AG10803 (cell line): ENCODE measurements around the gene DPYSL3.

Source experiments
- DNase-seq: peaks from one replicate; pipeline ENCODE4 v3.0.0; 2010; ENCODE audit warnings: low read depth
- H3K4me3 ChIP-seq: 2 replicates; pipeline ENCODE4 v1.5.1; 2011; ENCODE audit warnings: mild to moderate bottlenecking, low read length, control low read depth
- TF ChIP-seq, protein P1 (sequence below): conservative IDR thresholded peaks from 2 replicates; pipeline ENCODE4 v1.5.1; 2011; ENCODE audit warnings: mild to moderate bottlenecking, low read length, control low read depth, inconsistent platforms

The DPYSL3 gene

DNA sequence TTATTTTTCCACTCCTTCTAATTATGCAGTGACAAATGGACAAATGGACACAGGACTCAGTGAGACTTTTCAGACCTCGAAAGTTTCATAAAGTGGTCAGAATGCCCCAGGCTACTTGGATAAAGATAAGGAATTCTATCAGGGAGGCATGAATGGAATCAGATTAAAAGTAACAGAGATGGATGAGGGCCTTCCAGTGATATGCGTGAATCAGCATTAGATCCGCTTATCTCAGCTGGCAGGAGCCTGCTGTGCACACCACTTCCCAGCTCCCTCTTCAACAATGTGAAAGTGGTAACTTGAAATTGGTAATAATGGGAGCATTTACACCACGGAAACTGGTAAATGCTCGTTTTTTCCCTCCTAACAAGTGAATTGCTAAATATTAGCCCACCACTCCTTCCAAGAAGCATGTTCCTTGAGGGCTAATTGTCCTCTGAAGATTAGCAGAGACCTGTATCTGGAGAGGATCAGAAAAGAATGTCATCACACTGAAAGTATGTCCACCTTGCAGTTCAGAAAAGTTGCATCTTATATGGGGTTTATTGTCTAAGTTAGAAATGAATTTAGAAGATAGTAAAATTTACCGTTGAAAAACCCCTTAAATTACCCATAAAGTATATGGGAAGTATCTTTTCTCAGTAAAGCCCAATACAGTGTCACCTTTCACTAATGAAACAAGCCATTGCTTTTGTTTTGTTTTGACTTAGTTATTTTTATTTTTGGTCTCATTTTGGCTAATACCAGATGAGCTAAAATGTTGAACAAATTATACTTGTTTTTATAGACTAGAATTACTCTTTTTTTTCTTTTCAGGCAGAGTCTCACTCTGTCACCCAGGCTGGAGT lies 125.3 kb downstream of the DPYSL3 start:
- TF ChIP-seq, protein P1, sequence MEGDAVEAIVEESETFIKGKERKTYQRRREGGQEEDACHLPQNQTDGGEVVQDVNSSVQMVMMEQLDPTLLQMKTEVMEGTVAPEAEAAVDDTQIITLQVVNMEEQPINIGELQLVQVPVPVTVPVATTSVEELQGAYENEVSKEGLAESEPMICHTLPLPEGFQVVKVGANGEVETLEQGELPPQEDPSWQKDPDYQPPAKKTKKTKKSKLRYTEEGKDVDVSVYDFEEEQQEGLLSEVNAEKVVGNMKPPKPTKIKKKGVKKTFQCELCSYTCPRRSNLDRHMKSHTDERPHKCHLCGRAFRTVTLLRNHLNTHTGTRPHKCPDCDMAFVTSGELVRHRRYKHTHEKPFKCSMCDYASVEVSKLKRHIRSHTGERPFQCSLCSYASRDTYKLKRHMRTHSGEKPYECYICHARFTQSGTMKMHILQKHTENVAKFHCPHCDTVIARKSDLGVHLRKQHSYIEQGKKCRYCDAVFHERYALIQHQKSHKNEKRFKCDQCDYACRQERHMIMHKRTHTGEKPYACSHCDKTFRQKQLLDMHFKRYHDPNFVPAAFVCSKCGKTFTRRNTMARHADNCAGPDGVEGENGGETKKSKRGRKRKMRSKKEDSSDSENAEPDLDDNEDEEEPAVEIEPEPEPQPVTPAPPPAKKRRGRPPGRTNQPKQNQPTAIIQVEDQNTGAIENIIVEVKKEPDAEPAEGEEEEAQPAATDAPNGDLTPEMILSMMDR: no peak
- DNase-seq: no peak

DNA sequence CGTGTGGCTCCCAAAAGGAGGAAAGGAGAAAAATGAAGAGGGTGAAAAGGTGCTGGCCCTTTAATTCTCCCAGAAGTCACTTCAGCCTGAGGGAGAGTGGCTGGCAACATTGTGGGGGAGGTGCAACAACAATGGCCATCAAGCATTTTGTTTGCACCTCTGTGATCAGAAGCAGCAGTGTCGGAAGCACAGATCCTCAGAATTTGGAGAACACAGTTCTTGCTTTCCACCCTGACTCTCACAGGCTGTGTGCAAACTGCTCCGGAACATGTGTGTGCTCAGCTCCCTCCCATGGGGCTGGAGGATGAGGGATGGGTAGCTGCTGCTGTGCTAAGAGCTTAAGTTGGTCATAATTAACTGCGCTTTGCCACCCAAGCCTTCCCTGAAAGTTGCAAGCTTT lies 127.1 kb downstream of the DPYSL3 start:
- DNase-seq: peak; percentile 31
- H3K4me3 ChIP-seq: peak overlapping the region; percentile 70
- TF ChIP-seq, protein P1: no peak

More for the DNA sequence above, 125.3 kb downstream of the DPYSL3 start:
- no peak overlapping the region for H3K4me3 ChIP-seq

DNA sequence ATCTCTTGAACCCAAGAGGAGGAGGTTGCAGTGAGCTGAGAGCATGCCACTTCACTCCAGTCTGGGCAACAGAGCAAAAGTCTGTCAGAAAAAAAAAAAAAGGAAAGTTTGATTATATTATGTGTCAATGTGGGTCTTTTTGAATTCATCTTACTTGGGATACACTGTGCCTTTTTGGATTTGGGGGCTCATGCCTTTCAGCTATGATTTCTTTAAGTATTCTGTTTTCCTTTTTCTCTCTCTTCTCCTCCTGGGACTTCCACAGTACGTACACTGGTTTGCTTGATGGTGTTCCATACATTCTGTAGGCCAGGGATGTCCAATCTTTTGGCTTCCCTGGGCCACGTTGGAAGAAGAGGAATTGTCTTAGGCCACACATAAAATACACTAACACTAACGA lies 128.3 kb downstream of the DPYSL3 start:
- H3K4me3 ChIP-seq: no peak overlapping the region
- TF ChIP-seq, protein P1: no peak
- no peak for DNase-seq

DNA sequence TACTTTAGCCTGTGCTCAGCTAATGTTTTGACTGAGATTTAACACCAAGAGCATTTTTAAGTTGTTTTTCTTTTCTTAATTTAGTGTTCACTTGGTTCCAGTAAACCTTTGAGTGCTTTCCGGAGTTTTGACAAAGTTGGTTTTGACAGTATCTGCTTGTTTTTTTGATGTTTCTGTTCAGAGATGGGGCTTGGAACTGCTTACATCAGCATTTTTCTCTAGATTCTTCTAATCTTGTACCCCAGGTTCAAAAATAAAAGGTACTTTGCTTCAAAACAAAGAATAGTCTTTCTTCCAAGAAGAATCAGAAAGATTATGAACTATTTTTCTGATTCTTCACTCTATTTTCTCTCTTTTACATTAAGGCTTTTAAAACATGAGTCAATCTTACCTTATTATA lies 132.2 kb downstream of the DPYSL3 start:
- no peak for DNase-seq
- TF ChIP-seq, protein P1: no peak
- H3K4me3 ChIP-seq: no peak overlapping the region

DNA sequence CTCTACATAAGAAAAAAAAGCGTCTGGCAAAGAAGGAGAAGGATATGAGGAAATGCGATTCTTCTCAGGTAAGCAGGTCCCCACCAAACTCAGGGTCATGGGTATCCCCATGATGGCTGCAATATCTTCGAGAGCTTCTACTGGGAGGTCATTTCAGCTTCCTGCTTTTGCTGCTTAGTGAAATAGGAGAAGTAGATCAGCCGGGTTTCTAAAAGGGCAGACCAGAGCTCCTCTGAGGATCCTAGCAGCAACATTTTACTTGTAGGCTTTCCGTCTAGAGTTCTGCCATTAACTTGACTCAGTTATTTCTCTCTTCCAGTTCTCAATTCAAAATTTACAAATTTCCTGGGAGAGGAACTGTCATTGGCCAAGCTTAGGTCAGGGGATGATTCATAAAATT lies 134.7 kb downstream of the DPYSL3 start:
- DNase-seq: no peak
- TF ChIP-seq, protein P1: no peak
- H3K4me3 ChIP-seq: no peak overlapping the region

DNA sequence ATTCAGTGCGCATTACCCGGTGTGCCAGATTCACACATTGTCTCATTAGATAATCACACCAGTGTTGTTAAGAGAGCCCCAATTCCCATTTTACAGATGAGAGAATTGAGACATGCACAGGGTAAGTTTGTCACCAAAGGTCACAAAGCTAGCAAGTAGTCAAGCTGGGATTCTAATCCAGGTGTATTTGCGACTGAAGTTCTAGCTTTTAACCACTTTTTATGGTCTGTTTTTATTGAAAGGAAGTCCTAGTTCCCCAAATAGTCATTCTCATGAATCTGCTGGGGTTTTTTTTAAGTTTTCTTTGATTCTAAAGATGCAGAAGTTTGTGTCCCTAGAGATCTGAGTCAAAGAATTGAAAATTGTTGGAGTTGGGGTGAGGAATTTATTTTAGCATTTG lies 136.5 kb downstream of the DPYSL3 start:
- H3K4me3 ChIP-seq: no peak overlapping the region
- TF ChIP-seq, protein P1: no peak
- no peak for DNase-seq

DNA sequence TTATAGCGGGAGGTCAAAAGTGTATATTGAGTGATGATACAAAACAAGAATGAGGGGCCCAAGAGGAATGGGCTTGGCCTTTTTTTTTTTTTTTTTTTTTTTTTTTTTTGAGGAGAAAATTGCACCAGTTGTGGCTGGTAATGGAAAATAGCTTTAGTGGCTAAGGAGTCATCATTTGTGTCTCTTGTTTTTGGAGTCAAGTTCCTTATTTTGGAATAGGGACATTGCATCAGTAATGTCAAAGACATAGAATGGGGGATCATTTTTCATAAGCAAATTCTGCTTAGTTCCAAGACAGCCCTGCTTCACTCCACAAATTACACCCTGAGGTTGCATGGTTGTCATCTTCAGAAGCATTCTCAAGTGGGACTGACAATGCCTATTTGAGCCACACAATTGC lies 137.7 kb downstream of the DPYSL3 start:
- TF ChIP-seq, protein P1: no peak
- DNase-seq: no peak
- no peak overlapping the region for H3K4me3 ChIP-seq
